ENCODE results near the gene ITGB7.

- TF ChIP-seq CTCF (IDR thresholded peaks at IDR 0.05): no peak
- no peak for TF ChIP-seq POLR2A (IDR thresholded peaks at IDR 0.05; ENCODE audit: low read depth)
Observed at GRCh38 chr12:53219292-53219955, 12.4 kb upstream of the ITGB7 start.
